ENCODE data around the gene VWA8. TPM values are rescaled to one million over a fixed set of nuclear protein-coding genes. Genes with fewer than 3 reads are reported as not detected.
A peak's percentile ranks its signal among the peaks of the same experiment; 100 is the strongest.
"Not testable (repeated sequence)": the region's sequence is repeated elsewhere in the genome, so short reads cannot be mapped to it uniquely, and the experiment has no call there.

VWA8 gene
- total RNA-seq, 1 donor from 2014 or later, result 12.2 TPM

DNA sequence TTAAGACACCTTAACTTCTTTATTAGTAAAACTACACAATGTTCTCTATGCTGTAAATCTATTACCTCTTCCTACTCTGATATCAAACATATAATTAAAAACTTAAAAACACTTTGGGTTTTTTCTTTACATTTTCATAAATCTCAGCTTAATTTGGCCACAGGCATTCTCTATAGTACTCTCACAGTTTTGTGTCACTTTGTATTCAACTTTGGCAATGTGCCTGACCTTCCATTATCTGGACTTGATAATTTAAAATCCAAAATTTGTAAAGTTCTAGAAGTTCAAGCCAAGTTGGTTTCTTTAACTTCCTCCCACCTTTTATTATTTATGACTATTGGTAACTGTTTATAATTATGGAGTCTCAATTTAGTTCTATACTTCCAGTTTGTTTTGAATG is 46.4 kb downstream of the VWA8 start:
- peaks cover 49% of the 10 kb centered on the region for H3K4me1 Mint-ChIP-seq (ENCODE audit: low read depth)
- no peak for DNase-seq (ENCODE audit: low spot score)
- H3K27me3 Mint-ChIP-seq (ENCODE audit: low read depth), result no peaks in the 10 kb centered on the region
- no peak overlapping the region for H3K4me3 Mint-ChIP-seq (ENCODE audit: unreplicated experiment)
- TF ChIP-seq, protein P1, sequence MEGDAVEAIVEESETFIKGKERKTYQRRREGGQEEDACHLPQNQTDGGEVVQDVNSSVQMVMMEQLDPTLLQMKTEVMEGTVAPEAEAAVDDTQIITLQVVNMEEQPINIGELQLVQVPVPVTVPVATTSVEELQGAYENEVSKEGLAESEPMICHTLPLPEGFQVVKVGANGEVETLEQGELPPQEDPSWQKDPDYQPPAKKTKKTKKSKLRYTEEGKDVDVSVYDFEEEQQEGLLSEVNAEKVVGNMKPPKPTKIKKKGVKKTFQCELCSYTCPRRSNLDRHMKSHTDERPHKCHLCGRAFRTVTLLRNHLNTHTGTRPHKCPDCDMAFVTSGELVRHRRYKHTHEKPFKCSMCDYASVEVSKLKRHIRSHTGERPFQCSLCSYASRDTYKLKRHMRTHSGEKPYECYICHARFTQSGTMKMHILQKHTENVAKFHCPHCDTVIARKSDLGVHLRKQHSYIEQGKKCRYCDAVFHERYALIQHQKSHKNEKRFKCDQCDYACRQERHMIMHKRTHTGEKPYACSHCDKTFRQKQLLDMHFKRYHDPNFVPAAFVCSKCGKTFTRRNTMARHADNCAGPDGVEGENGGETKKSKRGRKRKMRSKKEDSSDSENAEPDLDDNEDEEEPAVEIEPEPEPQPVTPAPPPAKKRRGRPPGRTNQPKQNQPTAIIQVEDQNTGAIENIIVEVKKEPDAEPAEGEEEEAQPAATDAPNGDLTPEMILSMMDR (IDR thresholded peaks at IDR 0.05), result no peak
- no peaks in the 10 kb centered on the region for H3K36me3 Mint-ChIP-seq (ENCODE audit: low read depth)
- no peak overlapping the region for H3K27ac Mint-ChIP-seq (ENCODE audit: unreplicated experiment)
- no peaks in the 10 kb centered on the region for H3K9me3 Mint-ChIP-seq (ENCODE audit: low read depth)

DNA sequence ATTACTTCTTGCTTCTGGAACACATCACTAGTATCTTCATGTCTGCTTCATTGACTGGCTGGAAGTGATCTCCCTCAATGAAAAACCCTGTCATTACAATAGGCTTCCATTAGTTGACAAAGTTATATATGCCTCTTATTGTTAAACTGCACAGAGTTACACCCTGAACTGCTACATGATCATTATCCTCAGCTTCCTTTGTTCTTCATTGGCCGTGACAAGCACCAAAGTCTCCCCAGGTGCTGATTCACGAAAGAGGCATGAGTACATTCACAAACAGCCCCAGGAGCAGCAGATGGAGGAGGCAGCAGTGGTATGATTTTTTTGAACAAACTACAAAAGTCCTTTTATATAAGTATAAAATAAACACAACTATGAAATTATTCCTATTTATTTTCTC is 51.4 kb downstream of the VWA8 start:
- DNase-seq (ENCODE audit: low spot score), result no peak
- H3K27me3 Mint-ChIP-seq (ENCODE audit: low read depth), result no peaks in the 10 kb centered on the region
- H3K36me3 Mint-ChIP-seq (ENCODE audit: low read depth), result peaks cover 7% of the 10 kb centered on the region
- no peak overlapping the region for H3K27ac Mint-ChIP-seq (ENCODE audit: unreplicated experiment)
- peaks cover 6% of the 10 kb centered on the region for H3K4me1 Mint-ChIP-seq (ENCODE audit: low read depth)
- no peaks in the 10 kb centered on the region for H3K9me3 Mint-ChIP-seq (ENCODE audit: low read depth)
- H3K4me3 Mint-ChIP-seq (ENCODE audit: unreplicated experiment), result no peak overlapping the region
- TF ChIP-seq, protein P1 (IDR thresholded peaks at IDR 0.05), result no peak

DNA sequence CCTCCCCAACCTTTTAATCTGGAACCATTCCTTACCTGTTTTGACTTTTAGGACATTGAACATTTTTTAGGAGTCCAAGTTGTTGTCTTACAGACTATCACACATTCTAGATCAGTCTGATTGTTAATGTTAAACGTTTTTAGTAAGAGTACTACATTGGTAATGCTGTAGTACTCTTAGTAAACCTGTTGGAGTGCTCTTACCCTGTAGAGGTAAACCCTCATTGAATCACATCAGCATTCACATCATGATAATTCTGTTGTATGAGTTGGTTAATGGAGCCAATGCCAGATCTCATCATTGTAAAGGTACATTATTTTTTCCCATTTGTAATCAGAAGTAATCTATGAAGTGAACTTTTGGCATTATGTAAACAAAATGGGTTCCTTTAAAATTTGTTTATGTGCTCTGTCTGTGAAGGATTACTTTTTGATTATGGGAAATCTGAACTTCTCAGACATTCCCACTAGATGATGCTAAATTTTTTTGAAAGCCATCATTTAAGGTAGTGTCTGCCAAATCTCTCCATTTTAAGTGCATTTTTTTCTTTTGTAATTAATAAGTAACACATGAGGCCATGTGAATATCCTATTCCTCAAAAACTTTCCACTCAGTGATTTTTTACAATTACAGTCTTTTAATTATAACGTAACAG is 55.2 kb downstream of the VWA8 start:
- peaks cover 10% of the 10 kb centered on the region for H3K36me3 Mint-ChIP-seq (ENCODE audit: low read depth)

DNA sequence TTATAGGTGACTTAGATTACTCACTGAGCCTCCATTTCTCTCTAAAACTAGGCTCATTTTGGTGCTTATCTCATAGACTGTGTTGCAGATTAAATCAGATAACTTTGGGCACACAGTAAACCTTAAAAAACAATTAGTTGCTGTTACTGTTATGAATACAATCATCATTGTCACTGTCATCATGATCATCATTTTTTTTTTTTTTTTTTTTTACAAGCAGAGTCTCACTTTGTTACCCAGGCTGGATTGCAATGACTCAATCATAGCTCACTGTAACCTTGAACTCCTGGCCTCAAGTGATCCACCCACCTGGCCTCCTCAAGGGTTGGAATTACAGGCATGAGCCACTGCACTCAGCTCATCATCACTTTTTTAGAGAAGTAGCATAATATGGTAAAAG is 60.0 kb downstream of the VWA8 start:
- DNase-seq (ENCODE audit: low spot score), result no peak

More for the DNA sequence above, 55.2 kb downstream of the VWA8 start:
- Mint-ChIP-seq H3K4me1 (ENCODE audit: low read depth) (no peaks in the 10 kb centered on the region), H3K4me3 (ENCODE audit: unreplicated experiment) (no peak overlapping the region), H3K27me3 (ENCODE audit: low read depth) (no peaks in the 10 kb centered on the region), H3K9me3 (ENCODE audit: low read depth) (no peaks in the 10 kb centered on the region), H3K27ac (ENCODE audit: unreplicated experiment) (no peak overlapping the region)
- TF ChIP-seq, protein P1 (IDR thresholded peaks at IDR 0.05), result peak; percentile 76
- no peak for DNase-seq (ENCODE audit: low spot score)

DNA sequence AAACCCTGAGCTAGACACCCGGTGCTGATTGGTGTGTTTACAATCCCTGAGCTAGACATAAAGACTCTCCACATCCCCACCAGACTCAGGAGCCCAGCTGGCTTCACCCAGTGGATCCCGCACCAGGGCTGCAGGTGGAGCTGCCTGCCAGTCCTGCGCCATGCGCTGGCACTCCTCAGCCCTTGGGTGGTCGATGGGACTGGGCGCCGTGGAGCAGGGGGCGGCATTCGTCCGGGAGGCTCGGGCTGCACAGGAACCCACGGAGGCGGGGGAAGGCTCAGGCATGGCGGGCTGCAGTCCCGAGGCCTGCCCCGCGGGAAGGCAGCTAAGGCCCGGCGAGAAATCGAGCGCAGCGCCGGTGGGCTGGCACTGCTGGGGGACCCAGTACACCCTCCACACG is 62.5 kb downstream of the VWA8 start:
- not testable (repeated sequence) for DNase-seq (ENCODE audit: low spot score); H3K4me1 Mint-ChIP-seq (ENCODE audit: low read depth); H3K27me3 Mint-ChIP-seq (ENCODE audit: low read depth); H3K9me3 Mint-ChIP-seq (ENCODE audit: low read depth); H3K36me3 Mint-ChIP-seq (ENCODE audit: low read depth); H3K27ac Mint-ChIP-seq (ENCODE audit: unreplicated experiment); H3K4me3 Mint-ChIP-seq (ENCODE audit: unreplicated experiment)

More for the DNA sequence above, 60.0 kb downstream of the VWA8 start:
- Mint-ChIP-seq H3K27me3 (ENCODE audit: low read depth) (no peaks in the 10 kb centered on the region), H3K36me3 (ENCODE audit: low read depth) (peaks cover 3% of the 10 kb centered on the region), H3K4me1 (ENCODE audit: low read depth) (no peaks in the 10 kb centered on the region), H3K9me3 (ENCODE audit: low read depth) (no peaks in the 10 kb centered on the region), H3K4me3 (ENCODE audit: unreplicated experiment) (no peak overlapping the region), H3K27ac (ENCODE audit: unreplicated experiment) (no peak overlapping the region)
- TF ChIP-seq, protein P1 (IDR thresholded peaks at IDR 0.05), result no peak

DNA sequence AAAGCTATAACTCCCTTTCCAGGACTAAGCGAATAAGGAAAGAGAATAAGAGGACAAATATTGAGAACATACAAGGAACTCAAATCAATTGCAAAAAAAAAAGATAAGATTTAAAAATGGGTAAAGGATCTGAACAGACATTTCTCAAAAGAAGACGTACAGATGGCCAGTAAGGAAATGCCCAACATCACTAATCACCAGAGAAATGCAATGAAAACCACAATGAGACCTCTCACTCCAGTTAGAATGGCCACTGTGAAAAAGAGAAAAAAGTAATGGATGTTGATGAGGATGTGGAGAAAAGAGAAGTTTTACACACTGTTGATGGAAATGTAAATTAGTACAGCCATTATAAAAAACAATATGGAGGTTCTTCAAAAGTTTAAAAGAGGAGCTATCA is 63.8 kb downstream of the VWA8 start:
- DNase-seq (ENCODE audit: low spot score), result no peak
- H3K36me3 Mint-ChIP-seq (ENCODE audit: low read depth), result no peaks in the 10 kb centered on the region
- no peak overlapping the region for H3K27ac Mint-ChIP-seq (ENCODE audit: unreplicated experiment)
- H3K9me3 Mint-ChIP-seq (ENCODE audit: low read depth), result no peaks in the 10 kb centered on the region
- no peaks in the 10 kb centered on the region for H3K4me1 Mint-ChIP-seq (ENCODE audit: low read depth)
- H3K4me3 Mint-ChIP-seq (ENCODE audit: unreplicated experiment), result no peak overlapping the region
- TF ChIP-seq, protein P1 (IDR thresholded peaks at IDR 0.05), result no peak
- no peaks in the 10 kb centered on the region for H3K27me3 Mint-ChIP-seq (ENCODE audit: low read depth)
